ENCODE results near the gene MUC20. TPM values are rescaled to one million over a fixed set of nuclear protein-coding genes. Genes with fewer than 3 reads are reported as not detected.
"Not testable (repeated sequence)": the region's sequence is repeated elsewhere in the genome, so short reads cannot be mapped to it uniquely, and the experiment has no call there.

The MUC20 gene
- total RNA-seq, 2 experiments from 2014 or later = 0.20 to 0.65 TPM

DNA sequence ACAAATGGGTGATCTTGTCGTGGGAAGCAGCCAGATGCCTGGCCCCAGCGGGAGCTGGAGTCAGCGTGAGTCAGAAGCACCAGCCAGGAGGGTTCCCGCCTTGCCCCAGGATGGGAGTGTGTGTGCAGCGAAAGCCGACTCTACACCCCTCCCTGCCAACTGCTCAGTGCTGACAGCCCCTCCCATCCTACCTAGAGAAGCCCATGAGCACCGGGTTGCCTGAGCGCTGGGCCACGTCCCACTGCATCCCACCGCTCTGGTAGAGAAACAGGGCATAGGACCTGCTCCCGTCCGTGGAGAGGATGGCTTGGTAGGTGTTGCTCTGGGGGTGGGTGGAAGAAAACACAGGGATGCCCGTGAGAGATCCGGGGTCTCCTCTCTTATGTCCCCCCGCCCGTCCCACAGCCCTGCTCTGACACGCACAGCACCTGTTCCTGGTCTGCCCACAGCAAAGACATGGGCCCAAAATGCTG is 48.1 kb downstream of the MUC20 start:
- ATAC-seq (no peak), DNase-seq (no peak)
- peaks cover 8% of the 10 kb centered on the region for H3K27me3 Mint-ChIP-seq
- no peak overlapping the region for H3K27ac Mint-ChIP-seq
- no peaks in the 10 kb centered on the region for H3K9me3 Mint-ChIP-seq
- ChIA-PET CTCF (interaction anchor here (1.5 kb wide), 1 partner anchor 81 kb away, joined by 3 read pairs; no protein-coding TSS in a partner anchor), POLR2A (interaction anchor here (0.6 kb wide), 1 partner anchor 146 kb away, joined by 3 read pairs; no protein-coding TSS in a partner anchor)
- TF ChIP-seq, protein P1, sequence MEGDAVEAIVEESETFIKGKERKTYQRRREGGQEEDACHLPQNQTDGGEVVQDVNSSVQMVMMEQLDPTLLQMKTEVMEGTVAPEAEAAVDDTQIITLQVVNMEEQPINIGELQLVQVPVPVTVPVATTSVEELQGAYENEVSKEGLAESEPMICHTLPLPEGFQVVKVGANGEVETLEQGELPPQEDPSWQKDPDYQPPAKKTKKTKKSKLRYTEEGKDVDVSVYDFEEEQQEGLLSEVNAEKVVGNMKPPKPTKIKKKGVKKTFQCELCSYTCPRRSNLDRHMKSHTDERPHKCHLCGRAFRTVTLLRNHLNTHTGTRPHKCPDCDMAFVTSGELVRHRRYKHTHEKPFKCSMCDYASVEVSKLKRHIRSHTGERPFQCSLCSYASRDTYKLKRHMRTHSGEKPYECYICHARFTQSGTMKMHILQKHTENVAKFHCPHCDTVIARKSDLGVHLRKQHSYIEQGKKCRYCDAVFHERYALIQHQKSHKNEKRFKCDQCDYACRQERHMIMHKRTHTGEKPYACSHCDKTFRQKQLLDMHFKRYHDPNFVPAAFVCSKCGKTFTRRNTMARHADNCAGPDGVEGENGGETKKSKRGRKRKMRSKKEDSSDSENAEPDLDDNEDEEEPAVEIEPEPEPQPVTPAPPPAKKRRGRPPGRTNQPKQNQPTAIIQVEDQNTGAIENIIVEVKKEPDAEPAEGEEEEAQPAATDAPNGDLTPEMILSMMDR (IDR thresholded peaks at IDR 0.05) = no peak
- intact Hi-C loops (cut with micrococcal nuclease) = no loop called here
- no peak overlapping the region for H3K4me3 Mint-ChIP-seq
- H3K36me3 Mint-ChIP-seq (ENCODE audit: low read depth) = no peaks in the 10 kb centered on the region
- no peaks in the 10 kb centered on the region for H3K4me1 Mint-ChIP-seq (ENCODE audit: low read depth)

DNA sequence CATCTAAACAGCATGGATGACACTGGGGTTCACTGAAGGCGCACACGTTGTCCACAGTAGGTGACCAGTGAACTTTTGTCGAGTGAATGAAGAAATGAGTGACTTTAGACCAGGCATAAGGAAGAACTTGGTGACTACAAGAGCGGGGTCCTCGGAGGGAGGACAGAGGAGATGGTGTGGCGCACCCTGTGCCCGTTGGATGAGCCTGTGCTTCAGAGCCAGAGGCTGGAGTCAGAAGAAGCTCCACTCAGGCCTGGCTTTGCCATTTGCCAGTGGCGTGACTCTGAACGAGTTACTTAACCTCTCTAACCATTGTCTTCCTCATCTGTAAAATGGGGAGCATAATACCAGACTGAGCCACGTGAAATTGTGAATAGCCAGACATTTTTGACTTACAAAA is 48.8 kb downstream of the MUC20 start:
- Mint-ChIP-seq H3K27me3 (peaks cover 2% of the 10 kb centered on the region), H3K27ac (no peak overlapping the region), H3K36me3 (ENCODE audit: low read depth) (no peaks in the 10 kb centered on the region), H3K4me3 (no peak overlapping the region), H3K9me3 (no peaks in the 10 kb centered on the region), H3K4me1 (ENCODE audit: low read depth) (no peaks in the 10 kb centered on the region)
- TF ChIP-seq, protein P1 (IDR thresholded peaks at IDR 0.05) = no peak
- no peak for ATAC-seq
- no peak for DNase-seq
- CTCF ChIA-PET = interaction anchor here (1.5 kb wide), 1 partner anchor 81 kb away, joined by 3 read pairs; no protein-coding TSS in a partner anchor
- POLR2A ChIA-PET = interaction anchor here (0.6 kb wide), 1 partner anchor 146 kb away, joined by 3 read pairs; no protein-coding TSS in a partner anchor
- intact Hi-C loops (cut with micrococcal nuclease) = no loop called here

DNA sequence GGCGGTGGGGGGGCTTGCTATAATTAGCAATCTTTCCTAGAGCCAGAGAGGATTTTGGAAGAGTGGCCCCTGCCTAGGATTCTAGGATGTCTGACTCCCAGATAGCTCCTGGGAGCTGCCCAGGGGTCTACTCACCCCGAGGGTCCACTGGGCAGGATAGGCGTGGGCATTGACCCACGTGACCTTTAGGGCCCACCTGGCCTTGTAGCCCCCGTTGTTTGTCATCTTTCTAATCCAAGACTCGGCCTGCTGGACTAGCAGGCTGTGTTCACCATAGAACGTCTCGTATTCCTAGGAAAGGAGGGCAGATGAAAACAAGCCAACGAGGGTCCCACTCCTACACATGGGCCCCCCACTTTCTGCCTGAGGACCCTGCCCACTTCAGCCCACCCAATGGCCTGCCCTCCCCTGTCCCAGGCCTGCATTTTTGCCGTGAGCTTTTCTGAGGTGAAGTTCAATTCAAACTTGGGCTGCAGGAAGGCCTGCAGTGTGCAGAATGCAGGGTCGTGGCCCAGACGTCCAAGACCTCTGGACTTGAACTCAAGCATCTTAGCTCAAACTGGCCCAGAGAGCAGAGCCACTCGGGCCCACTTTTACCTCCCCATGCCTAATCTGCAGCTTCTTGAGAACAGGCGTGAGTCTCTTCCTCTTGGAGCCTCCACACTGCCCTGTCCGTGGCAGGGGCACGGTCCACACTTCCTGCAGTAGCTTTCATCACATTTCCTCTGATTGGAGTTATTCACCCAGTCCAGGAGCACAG is 49.5 kb downstream of the MUC20 start:
- H3K27ac Mint-ChIP-seq = no peak overlapping the region
- H3K9me3 Mint-ChIP-seq = no peaks in the 10 kb centered on the region
- no peak overlapping the region for H3K4me3 Mint-ChIP-seq
- ATAC-seq (peak; percentile 49), DNase-seq (peak; percentile 46)
- TF ChIP-seq, protein P1 (IDR thresholded peaks at IDR 0.05) = no peak
- no peaks in the 10 kb centered on the region for H3K27me3 Mint-ChIP-seq
- no peaks in the 10 kb centered on the region for H3K4me1 Mint-ChIP-seq (ENCODE audit: low read depth)
- ChIA-PET CTCF (no interaction called here), POLR2A (interaction anchor here (0.5 kb wide), 1 partner anchor 1650 kb away, joined by 3 read pairs; no protein-coding TSS in a partner anchor)
- H3K36me3 Mint-ChIP-seq (ENCODE audit: low read depth) = no peaks in the 10 kb centered on the region
- intact Hi-C loops (cut with micrococcal nuclease) = no loop called here

DNA sequence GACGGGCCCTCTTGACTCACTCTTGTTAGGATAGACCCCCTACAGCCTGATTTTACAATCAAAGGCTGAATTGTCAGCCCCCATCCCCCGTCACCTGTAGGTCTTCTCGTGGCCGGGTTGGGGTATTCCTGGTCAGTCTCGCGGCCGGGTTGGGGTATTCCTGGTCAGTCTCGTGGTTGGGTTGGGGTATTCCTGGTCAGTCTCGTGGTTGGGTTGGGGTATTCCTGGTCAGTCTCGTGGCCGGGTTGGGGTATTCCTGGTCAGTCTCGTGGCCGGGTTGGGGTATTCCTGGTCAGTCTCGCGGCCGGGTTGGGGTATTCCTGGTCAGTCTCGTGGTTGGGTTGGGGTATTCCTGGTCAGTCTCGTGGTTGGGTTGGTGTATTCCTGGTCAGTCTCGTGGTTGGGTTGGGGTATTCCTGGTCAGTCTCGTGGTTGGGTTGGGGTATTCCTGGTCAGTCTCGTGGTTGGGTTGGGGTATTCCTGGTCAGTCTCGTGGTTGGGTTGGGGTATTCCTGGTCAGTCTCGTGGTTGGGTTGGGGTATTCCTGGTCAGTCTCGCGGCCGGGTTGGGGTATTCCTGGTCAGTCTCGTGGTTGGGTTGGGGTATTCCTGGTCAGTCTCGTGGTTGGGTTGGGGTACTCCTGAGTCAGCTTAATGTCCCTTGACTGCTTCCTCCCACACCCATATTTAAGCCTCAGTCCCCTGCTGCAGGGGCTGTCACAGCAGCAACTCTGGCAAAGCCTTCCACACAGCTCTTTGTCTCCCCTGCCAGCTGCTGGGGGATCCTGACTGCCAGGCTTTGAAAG is 50.3 kb downstream of the MUC20 start:
- H3K36me3 Mint-ChIP-seq (ENCODE audit: low read depth); H3K9me3 Mint-ChIP-seq; H3K4me1 Mint-ChIP-seq (ENCODE audit: low read depth); H3K27me3 Mint-ChIP-seq; POLR2A ChIA-PET; intact Hi-C loops (cut with micrococcal nuclease); CTCF ChIA-PET: not testable (repeated sequence)
- ATAC-seq = peak; percentile 55
- peak overlapping the region; percentile 33 for H3K4me3 Mint-ChIP-seq
- peak overlapping the region; percentile 52 for H3K27ac Mint-ChIP-seq
- DNase-seq = peak; percentile 55

DNA sequence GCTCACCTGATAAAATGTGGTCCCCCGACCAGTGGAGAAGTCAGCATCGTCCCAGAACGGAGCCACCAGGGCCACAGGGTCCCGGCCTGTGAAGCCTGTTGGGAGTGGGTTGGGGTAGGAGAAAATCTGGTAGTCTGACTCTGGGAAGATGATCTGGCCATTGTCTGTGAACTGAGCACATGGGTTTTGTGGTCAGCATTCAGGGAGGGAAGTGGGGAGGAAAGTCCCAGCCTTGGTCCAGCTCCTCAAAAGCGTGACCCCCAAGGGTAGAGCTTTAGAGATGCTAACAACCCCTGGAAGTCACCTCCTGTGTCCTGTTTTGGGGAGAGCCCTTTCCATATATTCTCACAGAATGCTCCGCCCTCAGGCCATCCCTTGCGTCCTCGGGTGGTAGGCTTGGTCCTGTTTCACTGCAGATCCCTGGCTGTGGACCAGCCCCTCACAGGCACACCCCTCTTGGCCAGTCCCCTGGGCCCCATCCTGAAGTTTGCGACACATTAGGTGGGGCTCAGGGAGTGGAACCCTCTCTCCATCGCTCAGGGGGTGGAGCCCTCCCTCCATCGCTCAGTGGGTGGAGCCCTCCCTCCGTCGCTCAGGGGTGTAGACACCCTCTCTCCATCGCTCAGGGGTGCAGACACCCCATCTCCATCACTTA is 51.0 kb downstream of the MUC20 start:
- Mint-ChIP-seq H3K27ac (peak overlapping the region; percentile 52), H3K9me3 (no peaks in the 10 kb centered on the region), H3K4me1 (ENCODE audit: low read depth) (no peaks in the 10 kb centered on the region), H3K4me3 (peak overlapping the region; percentile 33), H3K36me3 (ENCODE audit: low read depth) (no peaks in the 10 kb centered on the region), H3K27me3 (no peaks in the 10 kb centered on the region)
- POLR2A ChIA-PET = no interaction called here
- intact Hi-C loops (cut with micrococcal nuclease) = no loop called here
- TF ChIP-seq, protein P1 (IDR thresholded peaks at IDR 0.05) = no peak
- CTCF ChIA-PET = no interaction called here
- ATAC-seq (peak; percentile 38), DNase-seq (no peak)
